ENCODE results near the gene VPS36.
A peak's percentile ranks its signal among the peaks of the same experiment; 100 is the strongest.

The VPS36 gene

GRCh38 chr13:52459668-52460067, 9.2 kb upstream of the VPS36 start:
- H3K4me3 ChIP-seq (replicated peaks; ENCODE audit: low read depth, low read length) = no peak overlapping the region
- TF ChIP-seq CTCF (IDR thresholded peaks at IDR 0.05; ENCODE audit: low read length, missing control alignments) = no peak
- DNase-seq (ENCODE audit: low read depth) = peak; percentile 48

DNA sequence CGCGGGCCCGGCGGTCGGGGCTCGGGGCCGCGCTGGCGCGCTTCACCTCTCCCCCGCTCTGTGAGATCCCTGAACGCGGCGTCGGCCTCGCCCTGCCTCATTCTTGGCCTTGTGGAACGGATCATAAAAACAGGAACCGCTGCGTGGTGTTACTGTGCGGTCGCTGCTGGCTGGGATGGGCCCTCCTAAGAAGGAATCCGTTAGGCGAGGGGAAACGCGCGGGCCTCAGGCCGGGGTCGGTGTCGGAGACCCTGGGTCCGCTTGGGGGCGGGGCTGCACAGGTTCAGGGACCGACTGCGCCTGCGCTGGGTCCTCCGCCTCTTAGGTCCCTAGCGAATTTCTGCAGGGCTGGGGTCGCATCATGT, 5.2 kb upstream of the VPS36 start:
- DNase-seq (ENCODE audit: low read depth) = peak; percentile 67
- H3K4me3 ChIP-seq (replicated peaks; ENCODE audit: low read depth, low read length) = peak overlapping the region; percentile 94
- no peak for TF ChIP-seq CTCF (IDR thresholded peaks at IDR 0.05; ENCODE audit: low read length, missing control alignments)

- peak; percentile 95 for DNase-seq (ENCODE audit: low read depth)
- H3K4me3 ChIP-seq (replicated peaks; ENCODE audit: low read depth, low read length) = peak within 1 kb of the TSS; percentile 94
- no peak for TF ChIP-seq CTCF (IDR thresholded peaks at IDR 0.05; ENCODE audit: low read length, missing control alignments)
Measured at GRCh38 chr13:52454820-52455676, 4.6 kb upstream of the VPS36 start, which contains the start of gene CKAP2. CKAP2 (plus strand) TSS chr13:52455478; CDS start chr13:52455557, 79 bp downstream.

DNA sequence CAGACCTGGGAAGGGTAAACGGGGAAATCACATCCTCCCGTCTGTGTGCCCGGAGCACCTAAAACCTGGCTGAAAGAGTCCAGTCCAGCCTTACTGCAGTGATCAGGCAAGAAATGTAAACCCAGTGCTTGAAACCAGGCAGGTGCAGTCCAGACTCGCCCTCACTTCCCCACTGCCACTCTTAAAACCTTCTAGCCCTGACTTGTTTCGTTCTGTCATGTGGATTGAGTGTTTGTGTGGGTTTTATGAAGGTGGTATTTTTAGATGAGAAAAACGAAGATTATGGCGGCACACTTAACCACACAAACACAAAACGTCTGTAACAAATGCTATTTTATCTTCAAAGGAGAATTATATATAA, 4.0 kb upstream of the VPS36 start:
- DNase-seq (ENCODE audit: low read depth) = no peak
- TF ChIP-seq CTCF (IDR thresholded peaks at IDR 0.05; ENCODE audit: low read length, missing control alignments) = no peak
- peak overlapping the region; percentile 94 for H3K4me3 ChIP-seq (replicated peaks; ENCODE audit: low read depth, low read length)

DNA sequence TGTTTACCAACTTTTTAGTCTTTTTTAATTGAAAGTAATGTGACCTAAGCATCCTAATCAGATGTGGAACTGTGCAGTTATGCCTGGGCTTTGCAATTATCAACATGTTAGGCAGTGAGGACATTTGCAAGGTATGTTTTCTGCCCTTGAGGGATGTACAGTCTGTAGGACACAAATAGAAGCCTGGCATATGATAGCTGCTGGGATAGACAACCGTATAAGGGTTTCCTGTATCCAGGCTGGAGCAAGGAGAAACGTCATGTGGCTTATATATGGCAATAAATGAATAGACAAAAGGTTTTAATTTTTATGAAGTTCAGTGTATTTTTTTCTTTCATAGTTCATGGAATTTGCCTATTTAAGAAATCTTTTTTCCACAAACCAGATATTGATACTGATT, 2.0 kb upstream of the VPS36 start:
- no peak for TF ChIP-seq CTCF (IDR thresholded peaks at IDR 0.05; ENCODE audit: low read length, missing control alignments)
- DNase-seq (ENCODE audit: low read depth) = no peak
- H3K4me3 ChIP-seq (replicated peaks; ENCODE audit: low read depth, low read length) = no peak overlapping the region

- no peak for TF ChIP-seq CTCF (IDR thresholded peaks at IDR 0.05; ENCODE audit: low read length, missing control alignments)
- no peak overlapping the region for H3K4me3 ChIP-seq (replicated peaks; ENCODE audit: low read depth, low read length)
- no peak for DNase-seq (ENCODE audit: low read depth)
Measured at GRCh38 chr13:52451135-52451804, 836 bp upstream of the VPS36 start.
